HL-60 (cell line): ENCODE measurements around the gene EPS8.

Source experiments
- DNase-seq, 2 experiments: peaks; one replicate each; pipeline ENCODE4 v3.0.0-alpha.2; 2010 to 2020; ENCODE audit warnings: low read depth in 1 of 2, low spot score in 1 of 2
- H3K27ac ChIP-seq: fragments of 250-450 bp; sonication (Bioruptor Pico); replicated peaks from 2 replicates; pipeline ENCODE4 v1.5.1; 2020; ENCODE audit warnings: mild to moderate bottlenecking, moderate library complexity
- H3K27me3 ChIP-seq: fragments of 250-450 bp; sonication (Bioruptor Pico); 2 replicates; pipeline ENCODE4 v1.5.1; 2021; ENCODE audit warnings: mild to moderate bottlenecking, moderate library complexity; ENCODE audit not compliant: insufficient read depth, poor library complexity, severe bottlenecking
- H3K4me3 ChIP-seq: replicated peaks from 2 replicates; pipeline ENCODE4 v1.5.1; 2011; ENCODE audit warnings: mild to moderate bottlenecking, control low read depth, low read length; ENCODE audit not compliant: insufficient read depth
- CTCF ChIP-seq: IDR thresholded peaks from one replicate; pipeline ENCODE4 v1.5.1; 2011; ENCODE audit warnings: low read length, control low read depth, inconsistent platforms; ENCODE audit not compliant: insufficient read depth
- GABPA ChIP-seq: IDR thresholded peaks from 2 replicates; pipeline ENCODE4 v1.6.1; 2012; ENCODE audit warnings: low read depth
- POLR2AphosphoS5 ChIP-seq: IDR thresholded peaks from 2 replicates; pipeline ENCODE4 v1.6.1; 2012; ENCODE audit warnings: low read depth
- REST ChIP-seq: IDR thresholded peaks from 2 replicates; pipeline ENCODE4 v1.6.1; 2012; ENCODE audit warnings: low read depth; ENCODE audit not compliant: insufficient replicate concordance
- SPI1 ChIP-seq: IDR thresholded peaks from 2 replicates; pipeline ENCODE4 v1.6.1; 2012; ENCODE audit warnings: low read depth, mild to moderate bottlenecking, borderline replicate concordance

EPS8 gene

GRCh38 chr12:15808652-15809051 lies 19.5 kb upstream of the EPS8 start:
- Histone ChIP-seq H3K4me3 (no peak overlapping the region), H3K27ac (no peak overlapping the region), H3K27me3 (peaks cover 2% of the 10 kb centered on the region)
- no peak for TF ChIP-seq POLR2AphosphoS5
- TF ChIP-seq SPI1 = no peak
- TF ChIP-seq REST = no peak
- TF ChIP-seq GABPA = no peak
- no peak for DNase-seq

DNA sequence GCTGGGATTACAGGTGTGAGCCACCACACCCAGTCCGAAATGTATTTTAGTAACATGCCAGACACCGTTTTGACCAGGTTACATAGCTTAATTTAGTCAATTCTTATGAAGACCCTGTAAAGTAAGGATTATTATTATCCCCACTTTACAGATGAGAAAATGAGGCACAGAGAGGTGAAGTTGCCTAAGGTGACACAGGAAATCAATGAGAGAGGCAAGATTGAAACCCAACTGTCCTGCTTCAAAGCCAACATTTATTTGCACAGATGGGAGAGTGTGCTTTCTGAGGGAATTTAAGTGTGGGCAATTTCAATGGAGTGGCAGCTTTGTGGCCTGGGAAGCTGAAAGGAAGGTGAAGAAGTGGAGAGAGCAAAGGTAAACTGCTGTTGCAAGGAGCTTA lies 19.1 kb upstream of the EPS8 start:
- Histone ChIP-seq H3K27ac (no peak overlapping the region), H3K4me3 (no peak overlapping the region), H3K27me3 (peaks cover 2% of the 10 kb centered on the region)
- no peak for TF ChIP-seq SPI1
- no peak for DNase-seq

DNA sequence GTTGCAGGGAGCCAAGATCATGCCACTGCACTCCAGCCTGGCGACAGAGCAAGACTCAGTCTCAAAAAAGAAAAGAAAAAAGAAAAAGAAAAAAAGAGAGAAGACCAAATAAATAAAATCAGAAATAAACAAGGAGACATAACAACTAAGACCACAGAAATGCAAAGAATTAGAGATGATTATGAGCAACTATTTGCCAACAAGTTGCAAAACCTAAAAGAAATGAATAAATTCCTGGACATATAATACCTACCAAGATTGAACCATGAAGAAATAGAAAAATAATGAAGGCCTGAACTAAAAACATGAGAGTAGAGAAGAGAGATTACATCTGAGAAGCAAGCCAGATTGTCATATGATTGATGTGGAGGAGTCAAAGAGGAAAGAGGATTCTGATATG lies 17.6 kb upstream of the EPS8 start:
- no peak for TF ChIP-seq POLR2AphosphoS5
- no peak for TF ChIP-seq REST
- no peak for TF ChIP-seq CTCF
- TF ChIP-seq GABPA = no peak
- no peak for TF ChIP-seq SPI1
- DNase-seq = no peak
- no peak overlapping the region for H3K4me3 ChIP-seq
- H3K27me3 ChIP-seq = peaks cover 2% of the 10 kb centered on the region
- no peak overlapping the region for H3K27ac ChIP-seq

- Histone ChIP-seq H3K4me3 (no peak overlapping the region), H3K27me3 (no peaks in the 10 kb centered on the region), H3K27ac (no peak overlapping the region)
- DNase-seq = no peak
- no peak for TF ChIP-seq POLR2AphosphoS5
- no peak for TF ChIP-seq SPI1
- TF ChIP-seq GABPA = no peak
- no peak for TF ChIP-seq CTCF
- TF ChIP-seq REST = no peak
Observed at GRCh38 chr12:15801770-15802744, 12.9 kb upstream of the EPS8 start.
